ENCODE data around the gene EIF4E2. TPM values are rescaled to one million over a fixed set of nuclear protein-coding genes. Genes with fewer than 3 reads are reported as not detected.

Gene EIF4E2
- total RNA-seq, 2 donors from 2014 or later, result 39.2 to 40.6 TPM

- TF ChIP-seq, protein P1, sequence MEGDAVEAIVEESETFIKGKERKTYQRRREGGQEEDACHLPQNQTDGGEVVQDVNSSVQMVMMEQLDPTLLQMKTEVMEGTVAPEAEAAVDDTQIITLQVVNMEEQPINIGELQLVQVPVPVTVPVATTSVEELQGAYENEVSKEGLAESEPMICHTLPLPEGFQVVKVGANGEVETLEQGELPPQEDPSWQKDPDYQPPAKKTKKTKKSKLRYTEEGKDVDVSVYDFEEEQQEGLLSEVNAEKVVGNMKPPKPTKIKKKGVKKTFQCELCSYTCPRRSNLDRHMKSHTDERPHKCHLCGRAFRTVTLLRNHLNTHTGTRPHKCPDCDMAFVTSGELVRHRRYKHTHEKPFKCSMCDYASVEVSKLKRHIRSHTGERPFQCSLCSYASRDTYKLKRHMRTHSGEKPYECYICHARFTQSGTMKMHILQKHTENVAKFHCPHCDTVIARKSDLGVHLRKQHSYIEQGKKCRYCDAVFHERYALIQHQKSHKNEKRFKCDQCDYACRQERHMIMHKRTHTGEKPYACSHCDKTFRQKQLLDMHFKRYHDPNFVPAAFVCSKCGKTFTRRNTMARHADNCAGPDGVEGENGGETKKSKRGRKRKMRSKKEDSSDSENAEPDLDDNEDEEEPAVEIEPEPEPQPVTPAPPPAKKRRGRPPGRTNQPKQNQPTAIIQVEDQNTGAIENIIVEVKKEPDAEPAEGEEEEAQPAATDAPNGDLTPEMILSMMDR (IDR thresholded peaks at IDR 0.05), result no peak
- TF ChIP-seq POLR2AphosphoS5 (IDR thresholded peaks at IDR 0.05) (no peak), POLR2A (IDR thresholded peaks at IDR 0.05) (no peak)
- H3K9me3 ChIP-seq, result no peaks in the 10 kb centered on the region
- no peak for DNase-seq (ENCODE audit: low spot score)
- H3K4me1 ChIP-seq (replicated peaks), result no peaks in the 10 kb centered on the region
- H3K27ac ChIP-seq, result no peak overlapping the region
- no peaks in the 10 kb centered on the region for H3K36me3 ChIP-seq
- H3K4me3 ChIP-seq, result no peak overlapping the region
- WGBS, result 55% methylated on average over 5 of the region's 5 CpGs
- H3K27me3 ChIP-seq (replicated peaks; ENCODE audit: insufficient read depth), result no peaks in the 10 kb centered on the region
- intact Hi-C loops (cut with DNase I), result no loop called here
Observed at GRCh38 chr2:232537079-232537478, 13.4 kb upstream of the EIF4E2 start.

DNA sequence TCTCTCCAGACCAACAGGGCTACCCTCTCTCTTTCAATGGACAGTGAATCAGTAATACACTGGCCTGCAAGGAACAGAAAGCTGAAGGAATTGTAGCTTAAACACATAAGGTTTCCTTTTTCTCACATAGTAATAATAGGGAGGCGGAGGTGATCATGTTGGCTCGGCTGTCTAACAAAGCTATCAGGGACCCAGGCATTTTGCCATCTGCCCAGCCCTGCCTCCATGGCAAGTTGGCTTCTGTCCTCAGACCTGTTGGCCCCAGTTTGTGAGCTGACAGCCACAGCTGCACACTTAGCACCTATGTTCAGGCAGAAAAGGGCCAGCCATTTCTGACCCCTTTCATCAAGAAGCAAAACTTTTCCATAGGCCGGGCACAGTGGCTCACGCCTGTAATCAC, 13.0 kb upstream of the EIF4E2 start:
- intact Hi-C loops (cut with DNase I), result no loop called here
- WGBS, result 74% methylated on average over 4 of the region's 4 CpGs
- Histone ChIP-seq H3K27me3 (replicated peaks; ENCODE audit: insufficient read depth) (no peaks in the 10 kb centered on the region), H3K27ac (no peak overlapping the region), H3K4me1 (replicated peaks) (no peaks in the 10 kb centered on the region), H3K36me3 (no peaks in the 10 kb centered on the region), H3K9me3 (no peaks in the 10 kb centered on the region), H3K4me3 (no peak overlapping the region)
- DNase-seq (ENCODE audit: low spot score), result no peak
- TF ChIP-seq, protein P1 (IDR thresholded peaks at IDR 0.05), result no peak
- TF ChIP-seq POLR2AphosphoS5 (IDR thresholded peaks at IDR 0.05) (no peak), POLR2A (IDR thresholded peaks at IDR 0.05) (no peak)

DNA sequence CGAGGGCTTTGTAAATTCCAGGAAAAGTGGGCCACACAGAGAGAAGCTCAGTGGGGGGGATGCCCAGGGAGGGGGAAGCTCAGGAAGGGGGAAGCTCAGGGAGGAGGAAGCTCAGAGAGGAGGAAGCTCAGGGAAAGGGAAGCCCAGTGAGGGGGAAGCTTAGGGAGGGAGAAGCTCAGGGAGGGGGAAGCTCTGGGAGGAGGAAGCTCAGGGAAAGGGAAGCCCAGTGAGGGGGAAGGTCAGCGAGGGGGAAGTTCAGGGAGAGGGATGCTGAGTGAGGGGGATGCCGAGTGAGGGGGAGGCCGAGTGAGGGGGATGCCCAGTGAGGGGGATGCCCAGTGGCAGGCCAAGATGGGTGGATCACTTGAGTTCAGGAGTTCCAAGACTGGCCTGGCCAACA, 11.8 kb upstream of the EIF4E2 start:
- TF ChIP-seq, protein P1 (IDR thresholded peaks at IDR 0.05), result no peak
- no peak for TF ChIP-seq POLR2AphosphoS5 (IDR thresholded peaks at IDR 0.05)
- no peak for TF ChIP-seq POLR2A (IDR thresholded peaks at IDR 0.05)
- no peak for DNase-seq (ENCODE audit: low spot score)
- 27% methylated on average over 4 of the region's 4 CpGs for WGBS
- no peaks in the 10 kb centered on the region for H3K4me1 ChIP-seq (replicated peaks)
- H3K9me3 ChIP-seq, result no peaks in the 10 kb centered on the region
- no peak overlapping the region for H3K27ac ChIP-seq
- H3K4me3 ChIP-seq, result no peak overlapping the region
- no peaks in the 10 kb centered on the region for H3K27me3 ChIP-seq (replicated peaks; ENCODE audit: insufficient read depth)
- intact Hi-C loops (cut with DNase I), result no loop called here
- H3K36me3 ChIP-seq, result no peaks in the 10 kb centered on the region

DNA sequence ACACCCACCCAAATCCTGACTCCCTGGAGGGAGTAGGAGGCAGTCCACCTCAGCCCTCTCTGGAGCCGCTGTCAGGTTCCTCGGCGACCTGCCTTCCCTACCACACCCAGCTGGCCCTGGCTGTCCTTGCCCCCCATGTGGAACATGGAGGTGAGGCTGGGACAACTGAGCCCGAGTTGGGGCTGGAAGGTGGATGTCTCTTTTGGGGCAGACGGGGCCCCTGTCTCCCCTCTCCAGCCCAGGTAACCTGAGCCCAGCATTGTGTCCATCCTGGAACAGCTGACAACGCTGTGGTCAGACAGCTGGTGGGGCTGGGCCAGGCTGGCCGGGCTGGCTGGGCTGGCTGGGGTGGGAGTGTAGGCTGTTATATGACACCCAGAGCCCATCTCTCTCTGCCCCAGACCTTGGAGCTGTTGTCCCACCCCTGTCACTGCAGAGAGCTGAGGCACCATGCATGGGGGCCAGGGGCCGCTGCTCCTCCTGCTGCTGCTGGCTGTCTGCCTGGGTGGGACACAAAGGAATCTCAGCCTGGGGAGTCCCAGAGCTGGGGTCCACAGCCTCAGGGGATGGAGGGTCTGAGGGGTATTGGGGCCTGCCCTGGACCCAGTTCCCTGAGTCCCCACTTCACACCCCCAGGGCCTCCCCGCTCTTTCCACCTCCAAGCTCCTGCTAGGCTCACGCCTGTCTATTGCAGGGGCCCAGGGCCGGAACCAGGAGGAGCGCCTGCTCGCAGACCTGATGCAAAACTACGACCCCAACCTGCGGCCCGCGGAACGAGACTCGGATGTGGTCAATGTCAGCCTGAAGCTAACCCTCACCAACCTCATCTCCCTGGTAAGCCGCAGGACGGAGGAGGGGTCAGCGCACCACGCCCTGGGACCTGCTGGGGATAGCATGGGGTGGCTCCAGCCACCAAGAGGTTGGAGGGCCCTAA, 10.9 kb upstream of the EIF4E2 start, which contains the start of gene CHRNG:
Gene CHRNG, plus strand, starts transcription at position 395 of the 934 bp plus-strand sequence. Its CDS starts 56 bp downstream, at position 451.
- TF ChIP-seq POLR2A (IDR thresholded peaks at IDR 0.05), result no peak
- Histone ChIP-seq H3K4me1 (replicated peaks) (no peaks in the 10 kb centered on the region), H3K9me3 (no peaks in the 10 kb centered on the region), H3K36me3 (no peaks in the 10 kb centered on the region), H3K27ac (no peak within 1 kb of the TSS), H3K27me3 (replicated peaks; ENCODE audit: insufficient read depth) (no peaks in the 10 kb centered on the region), H3K4me3 (no peak within 1 kb of the TSS)
- intact Hi-C loops (cut with DNase I), result no loop called here
- no peak for DNase-seq (ENCODE audit: low spot score)
- 37% methylated on average over 23 of the region's 23 CpGs for WGBS

GRCh38 chr2:232540441-232541041, 9.9 kb upstream of the EIF4E2 start:
- Histone ChIP-seq H3K27me3 (replicated peaks; ENCODE audit: insufficient read depth) (no peaks in the 10 kb centered on the region), H3K4me3 (no peak overlapping the region), H3K9me3 (no peaks in the 10 kb centered on the region), H3K36me3 (no peaks in the 10 kb centered on the region), H3K4me1 (replicated peaks) (no peaks in the 10 kb centered on the region), H3K27ac (no peak overlapping the region)
- no peak for TF ChIP-seq POLR2A (IDR thresholded peaks at IDR 0.05)
- TF ChIP-seq, protein P1 (IDR thresholded peaks at IDR 0.05), result no peak
- no peak for TF ChIP-seq POLR2AphosphoS5 (IDR thresholded peaks at IDR 0.05)
- DNase-seq (ENCODE audit: low spot score), result no peak
- 84% methylated on average over 17 of the region's 17 CpGs for WGBS
- intact Hi-C loops (cut with DNase I), result no loop called here

Measured in prostate gland (tissue), 2 donors.